Panc1 (cell line): Measurements from ENCODE around the gene ORM1.

Experiments
- CTCF ChIP-seq: fragments of 450-650 bp; IDR thresholded peaks from 2 replicates; pipeline ENCODE4 v1.5.1; 2017; ENCODE audit warnings: mild to moderate bottlenecking
- POLR2AphosphoS5 ChIP-seq: IDR thresholded peaks from 2 replicates; pipeline ENCODE4 v1.6.1; 2012; ENCODE audit warnings: mild to moderate bottlenecking, low read depth, low read length, moderate library complexity
- REST ChIP-seq, 2 experiments: IDR thresholded peaks; 2 replicates each; pipeline ENCODE4 v1.6.1; 2011 to 2012; ENCODE audit warnings: low read depth in 2 of 2, control low read depth in 1 of 2, low read length in 1 of 2, mild to moderate bottlenecking in 1 of 2, moderate library complexity in 1 of 2; ENCODE audit not compliant: insufficient read depth in 1 of 2
- SIN3A ChIP-seq: IDR thresholded peaks from 2 replicates; pipeline ENCODE4 v1.6.1; 2012; ENCODE audit warnings: low read depth, mild to moderate bottlenecking, low read length, moderate library complexity, borderline replicate concordance; ENCODE audit not compliant: insufficient read depth

GRCh38 chr9:114281473-114282103 lies 41.3 kb upstream of the ORM1 start:
- TF ChIP-seq CTCF (no peak), REST (IDR thresholded peaks at IDR 0.05; ENCODE audit: insufficient read depth in 1 of 2, low read depth in 2 of 2, low read length in 1 of 2) (no peak), POLR2AphosphoS5 (no peak), SIN3A (no peak)
